Peyer's patch (tissue), 4 donors: Measurements from ENCODE around the gene DNAJB6.

Experiments used
- POLR2A ChIP-seq, 2 donors: fragments of 450-650 bp; IDR thresholded peaks; one replicate each; pipeline ENCODE4 v1.5.1; 2017; ENCODE audit warnings: antibody characterized with exemption in 2 of 2, mild to moderate bottlenecking in 2 of 2, moderate library complexity in 2 of 2
- TF ChIP-seq, protein P1 (sequence below), 6 experiments: fragments of 450-650 bp in 4 of 6; fragments of 200-600 bp in 2 of 6; sonication (generic) in 1 of 6; IDR thresholded peaks; one replicate each; pipeline ENCODE4 v1.5.1; 2017 to 2019; ENCODE audit warnings: antibody characterized with exemption in 6 of 6, mild to moderate bottlenecking in 3 of 6, moderate library complexity in 1 of 6

DNA sequence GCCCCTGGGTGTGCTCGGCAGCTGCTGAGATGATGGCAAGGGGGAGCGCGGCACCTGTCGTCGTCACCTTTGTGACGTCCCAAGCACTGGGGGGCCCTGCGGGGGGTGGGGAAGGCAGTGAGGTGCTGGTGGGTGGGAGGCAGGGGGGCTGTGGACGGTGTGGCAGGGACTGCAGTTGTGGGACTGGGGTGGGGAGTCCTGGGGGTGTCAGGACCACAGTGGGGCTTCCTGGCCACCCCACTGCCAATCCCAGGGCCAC is 82.2 kb downstream of the DNAJB6 start:
- TF ChIP-seq, protein P1, sequence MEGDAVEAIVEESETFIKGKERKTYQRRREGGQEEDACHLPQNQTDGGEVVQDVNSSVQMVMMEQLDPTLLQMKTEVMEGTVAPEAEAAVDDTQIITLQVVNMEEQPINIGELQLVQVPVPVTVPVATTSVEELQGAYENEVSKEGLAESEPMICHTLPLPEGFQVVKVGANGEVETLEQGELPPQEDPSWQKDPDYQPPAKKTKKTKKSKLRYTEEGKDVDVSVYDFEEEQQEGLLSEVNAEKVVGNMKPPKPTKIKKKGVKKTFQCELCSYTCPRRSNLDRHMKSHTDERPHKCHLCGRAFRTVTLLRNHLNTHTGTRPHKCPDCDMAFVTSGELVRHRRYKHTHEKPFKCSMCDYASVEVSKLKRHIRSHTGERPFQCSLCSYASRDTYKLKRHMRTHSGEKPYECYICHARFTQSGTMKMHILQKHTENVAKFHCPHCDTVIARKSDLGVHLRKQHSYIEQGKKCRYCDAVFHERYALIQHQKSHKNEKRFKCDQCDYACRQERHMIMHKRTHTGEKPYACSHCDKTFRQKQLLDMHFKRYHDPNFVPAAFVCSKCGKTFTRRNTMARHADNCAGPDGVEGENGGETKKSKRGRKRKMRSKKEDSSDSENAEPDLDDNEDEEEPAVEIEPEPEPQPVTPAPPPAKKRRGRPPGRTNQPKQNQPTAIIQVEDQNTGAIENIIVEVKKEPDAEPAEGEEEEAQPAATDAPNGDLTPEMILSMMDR (IDR thresholded peaks at IDR 0.05) = no peak
- no peak for TF ChIP-seq POLR2A (IDR thresholded peaks at IDR 0.05)
